Neural cell (in vitro differentiated cells): ENCODE measurements around the gene MARVELD1. TPM values are rescaled to one million over a fixed set of nuclear protein-coding genes. Genes with fewer than 3 reads are reported as not detected.

Experiments used
- H2AFZ ChIP-seq: fragments of 200-600, 300-800 bp; sonication (generic), shearing (Covaris generic); 2 replicates; pipeline ENCODE4 v1.6.0; 2014; ENCODE audit warnings: low read depth, mild to moderate bottlenecking, antibody characterized with exemption, low read length, moderate library complexity
- H3F3A ChIP-seq: fragments of 200-600 bp; shearing (Covaris generic); 2 replicates; pipeline ENCODE4 v1.6.1; 2016; ENCODE audit warnings: mild to moderate bottlenecking, moderate library complexity, mixed read lengths, antibody characterized with exemption, low read length; ENCODE audit not compliant: insufficient read depth, poor library complexity, severe bottlenecking
- H3K27ac ChIP-seq: fragments of 200-600, 300-800 bp; sonication (generic), shearing (Covaris generic); 2 replicates; pipeline ENCODE4 v1.5.1; 2014; ENCODE audit warnings: mild to moderate bottlenecking, low read length, moderate library complexity
- H3K27me3 ChIP-seq: fragments of 300-800, 200-600 bp; sonication (generic), shearing (Covaris generic); 2 replicates; pipeline ENCODE4 v1.6.0; 2014; ENCODE audit warnings: mild to moderate bottlenecking, low read depth, low read length, moderate library complexity; ENCODE audit not compliant: insufficient read depth
- H3K36me3 ChIP-seq: fragments of 300-800, 200-600 bp; sonication (generic), shearing (Covaris generic); 2 replicates; pipeline ENCODE4 v1.5.1; 2014; ENCODE audit warnings: mild to moderate bottlenecking, antibody characterized with exemption, low read length, moderate library complexity; ENCODE audit not compliant: insufficient read depth
- H3K4me2 ChIP-seq: fragments of 300-800, 200-600 bp; sonication (generic), shearing (Covaris generic); 2 replicates; pipeline ENCODE4 v1.6.0; 2014; ENCODE audit warnings: mild to moderate bottlenecking, low read length
- H3K4me3 ChIP-seq: fragments of 300-800, 200-600 bp; sonication (generic), shearing (Covaris generic); 2 replicates; pipeline ENCODE4 v1.5.1; 2014; ENCODE audit warnings: mild to moderate bottlenecking, low read length, moderate library complexity
- H3K79me2 ChIP-seq: fragments of 200-600 bp; shearing (Covaris generic); replicated peaks from 2 replicates; pipeline ENCODE4 v1.6.0; 2014; ENCODE audit warnings: mild to moderate bottlenecking, low read length, moderate library complexity; ENCODE audit not compliant: insufficient read depth
- H3K9ac ChIP-seq: fragments of 300-800, 200-600 bp; sonication (generic), shearing (Covaris generic); 2 replicates; pipeline ENCODE4 v1.6.1; 2016; ENCODE audit warnings: mild to moderate bottlenecking, low read length, mixed read lengths
- H3K9me2 ChIP-seq: fragments of 200-600 bp; shearing (Covaris generic); 2 replicates; pipeline ENCODE4 v1.6.1; 2016; ENCODE audit warnings: mild to moderate bottlenecking, low read length, mixed read lengths; ENCODE audit not compliant: insufficient read depth
- H3K9me3 ChIP-seq: fragments of 200-600, 300-800 bp; sonication (generic), shearing (Covaris generic); 2 replicates; pipeline ENCODE4 v1.6.1; 2016; ENCODE audit warnings: mild to moderate bottlenecking, mixed run types, low read length, moderate library complexity, mixed read lengths
- H4K20me1 ChIP-seq: fragments of 200-600 bp; shearing (Covaris generic); 2 replicates; pipeline ENCODE4 v1.6.1; 2016; ENCODE audit warnings: mild to moderate bottlenecking, mixed run types; ENCODE audit not compliant: insufficient read depth
- EP300 ChIP-seq: fragments of 450-650 bp; conservative IDR thresholded peaks from 2 replicates; pipeline ENCODE4 v1.6.1; 2014; ENCODE audit warnings: antibody characterized with exemption, mild to moderate bottlenecking, moderate library complexity; ENCODE audit not compliant: poor library complexity, severe bottlenecking
- EZH2 ChIP-seq: fragments of 200-600, 300-800 bp; shearing (Covaris generic), sonication (generic); IDR thresholded peaks from 2 replicates; pipeline ENCODE4 v1.6.1; 2014; ENCODE audit warnings: antibody characterized with exemption, low read length, borderline replicate concordance, mild to moderate bottlenecking; ENCODE audit not compliant: insufficient read depth, poor library complexity, severe bottlenecking
- MXI1 ChIP-seq: fragments of 450-650 bp; conservative IDR thresholded peaks from 2 replicates; pipeline ENCODE4 v1.6.1; 2014; ENCODE audit warnings: antibody characterized with exemption, mild to moderate bottlenecking; ENCODE audit not compliant: poor library complexity, severe bottlenecking
- POLR2AphosphoS5 ChIP-seq: IDR thresholded peaks from 2 replicates; pipeline ENCODE4 v1.6.1; 2012
- RAD21 ChIP-seq: fragments of 450-650 bp; conservative IDR thresholded peaks from 2 replicates; pipeline ENCODE4 v1.6.1; 2014; ENCODE audit warnings: antibody characterized with exemption, mild to moderate bottlenecking, moderate library complexity
- REST ChIP-seq: IDR thresholded peaks from 2 replicates; pipeline ENCODE4 v1.6.1; 2012; ENCODE audit warnings: borderline replicate concordance
- SMC3 ChIP-seq: fragments of 450-650 bp; conservative IDR thresholded peaks from 2 replicates; pipeline ENCODE4 v1.6.1; 2014; ENCODE audit warnings: antibody characterized with exemption, mild to moderate bottlenecking, moderate library complexity; ENCODE audit not compliant: poor library complexity
- TAF1 ChIP-seq: IDR thresholded peaks from 2 replicates; pipeline ENCODE4 v1.6.1; 2012; ENCODE audit warnings: low read depth
- polyA plus RNA-seq: library from polyadenylated mRNA; depleted of rRNA; stranded (reverse); fragments of >200 nt; gene quantifications from 2 replicates; pipeline ENCODE4 v1.2.3, GENCODE V29; 2014
- TF ChIP-seq, protein P1 (sequence below): fragments of 450-650 bp; IDR thresholded peaks from 2 replicates; pipeline ENCODE4 v1.5.1; 2014; ENCODE audit warnings: antibody characterized with exemption, mild to moderate bottlenecking, moderate library complexity; ENCODE audit not compliant: poor library complexity, severe bottlenecking

MARVELD1 gene
- polyA plus RNA-seq, 1 donor from 2014 or later, result 2.3 TPM

GRCh38 chr10:97667463-97667862 is 46.1 kb upstream of the MARVELD1 start:
- Histone ChIP-seq H3K4me2 (no peak overlapping the region), H3K9me3 (no peaks in the 10 kb centered on the region), H4K20me1 (no peaks in the 10 kb centered on the region), H3K79me2 (no peaks in the 10 kb centered on the region), H3K4me3 (no peak overlapping the region), H3F3A (no peaks in the 10 kb centered on the region), H3K27me3 (no peaks in the 10 kb centered on the region), H3K9me2 (no peaks in the 10 kb centered on the region), H3K36me3 (no peaks in the 10 kb centered on the region), H3K27ac (no peak overlapping the region), H3K9ac (no peak overlapping the region), H2AFZ (no peak overlapping the region)
- TF ChIP-seq POLR2AphosphoS5 (no peak), REST (no peak), TAF1 (no peak), RAD21 (no peak), EP300 (no peak)
- TF ChIP-seq, protein P1, sequence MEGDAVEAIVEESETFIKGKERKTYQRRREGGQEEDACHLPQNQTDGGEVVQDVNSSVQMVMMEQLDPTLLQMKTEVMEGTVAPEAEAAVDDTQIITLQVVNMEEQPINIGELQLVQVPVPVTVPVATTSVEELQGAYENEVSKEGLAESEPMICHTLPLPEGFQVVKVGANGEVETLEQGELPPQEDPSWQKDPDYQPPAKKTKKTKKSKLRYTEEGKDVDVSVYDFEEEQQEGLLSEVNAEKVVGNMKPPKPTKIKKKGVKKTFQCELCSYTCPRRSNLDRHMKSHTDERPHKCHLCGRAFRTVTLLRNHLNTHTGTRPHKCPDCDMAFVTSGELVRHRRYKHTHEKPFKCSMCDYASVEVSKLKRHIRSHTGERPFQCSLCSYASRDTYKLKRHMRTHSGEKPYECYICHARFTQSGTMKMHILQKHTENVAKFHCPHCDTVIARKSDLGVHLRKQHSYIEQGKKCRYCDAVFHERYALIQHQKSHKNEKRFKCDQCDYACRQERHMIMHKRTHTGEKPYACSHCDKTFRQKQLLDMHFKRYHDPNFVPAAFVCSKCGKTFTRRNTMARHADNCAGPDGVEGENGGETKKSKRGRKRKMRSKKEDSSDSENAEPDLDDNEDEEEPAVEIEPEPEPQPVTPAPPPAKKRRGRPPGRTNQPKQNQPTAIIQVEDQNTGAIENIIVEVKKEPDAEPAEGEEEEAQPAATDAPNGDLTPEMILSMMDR, result no peak

DNA sequence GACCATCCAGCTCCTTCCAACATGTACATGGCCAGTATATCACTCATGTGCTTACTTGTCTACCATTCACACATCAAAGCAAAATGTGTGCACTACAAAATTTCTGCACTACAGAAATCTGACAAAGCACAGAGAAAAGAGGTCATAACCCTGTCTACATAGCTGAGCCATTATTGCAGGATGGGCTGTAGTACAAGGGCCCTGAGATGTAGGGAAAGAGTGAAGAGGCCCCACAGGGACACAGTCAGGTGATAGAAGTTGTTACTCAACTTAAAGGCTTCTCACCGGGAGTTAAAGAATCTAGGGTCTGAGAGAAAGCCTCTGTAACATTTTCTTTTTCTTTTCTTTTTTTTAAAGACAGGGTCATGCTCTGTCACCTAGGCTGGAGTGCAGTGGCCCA is 44.0 kb upstream of the MARVELD1 start:
- Histone ChIP-seq H3K9me3 (no peaks in the 10 kb centered on the region), H3K9me2 (no peaks in the 10 kb centered on the region), H4K20me1 (no peaks in the 10 kb centered on the region), H3K4me3 (no peak overlapping the region), H3K27ac (no peak overlapping the region), H2AFZ (no peak overlapping the region), H3K9ac (no peak overlapping the region), H3K4me2 (no peak overlapping the region), H3K79me2 (no peaks in the 10 kb centered on the region), H3F3A (no peaks in the 10 kb centered on the region), H3K36me3 (no peaks in the 10 kb centered on the region), H3K27me3 (no peaks in the 10 kb centered on the region)
- TF ChIP-seq REST (no peak), TAF1 (no peak), MXI1 (no peak), SMC3 (no peak), RAD21 (no peak), EZH2 (no peak), POLR2AphosphoS5 (no peak), EP300 (no peak)
- TF ChIP-seq, protein P1, result no peak
